ENCODE results near the gene WASHC4.
"Not testable (repeated sequence)": the region's sequence is repeated elsewhere in the genome, so short reads cannot be mapped to it uniquely, and the experiment has no call there.

DNA sequence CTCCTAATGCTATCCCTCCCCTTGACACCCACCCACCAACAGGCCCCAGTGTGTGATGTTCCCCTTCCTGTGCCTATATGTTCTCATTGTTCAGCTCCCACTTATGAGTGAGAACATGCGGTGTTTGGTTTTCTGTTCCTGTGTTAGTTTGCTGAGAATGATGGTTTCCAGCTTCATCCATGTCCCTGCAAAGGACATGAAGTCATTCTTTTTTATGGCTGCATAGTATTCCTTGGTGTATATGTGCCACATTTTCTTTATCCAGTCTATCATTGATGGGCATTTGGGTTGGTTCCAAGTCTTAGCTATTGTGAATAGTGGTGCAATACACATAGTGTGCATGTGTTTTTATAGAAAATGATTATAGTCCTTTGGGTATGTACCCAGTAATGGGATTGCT is 71.6 kb downstream of the WASHC4 start:
- TF ChIP-seq, protein P1, sequence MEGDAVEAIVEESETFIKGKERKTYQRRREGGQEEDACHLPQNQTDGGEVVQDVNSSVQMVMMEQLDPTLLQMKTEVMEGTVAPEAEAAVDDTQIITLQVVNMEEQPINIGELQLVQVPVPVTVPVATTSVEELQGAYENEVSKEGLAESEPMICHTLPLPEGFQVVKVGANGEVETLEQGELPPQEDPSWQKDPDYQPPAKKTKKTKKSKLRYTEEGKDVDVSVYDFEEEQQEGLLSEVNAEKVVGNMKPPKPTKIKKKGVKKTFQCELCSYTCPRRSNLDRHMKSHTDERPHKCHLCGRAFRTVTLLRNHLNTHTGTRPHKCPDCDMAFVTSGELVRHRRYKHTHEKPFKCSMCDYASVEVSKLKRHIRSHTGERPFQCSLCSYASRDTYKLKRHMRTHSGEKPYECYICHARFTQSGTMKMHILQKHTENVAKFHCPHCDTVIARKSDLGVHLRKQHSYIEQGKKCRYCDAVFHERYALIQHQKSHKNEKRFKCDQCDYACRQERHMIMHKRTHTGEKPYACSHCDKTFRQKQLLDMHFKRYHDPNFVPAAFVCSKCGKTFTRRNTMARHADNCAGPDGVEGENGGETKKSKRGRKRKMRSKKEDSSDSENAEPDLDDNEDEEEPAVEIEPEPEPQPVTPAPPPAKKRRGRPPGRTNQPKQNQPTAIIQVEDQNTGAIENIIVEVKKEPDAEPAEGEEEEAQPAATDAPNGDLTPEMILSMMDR (IDR thresholded peaks at IDR 0.05; ENCODE audit: extremely low read depth in 1 of 2, insufficient read depth in 1 of 2, low read depth in 1 of 2, low read length in 2 of 2), result not testable (repeated sequence)
- TF ChIP-seq MAX (IDR thresholded peaks at IDR 0.05; ENCODE audit: insufficient read depth, insufficient read length); POLR2A (IDR thresholded peaks at IDR 0.05; ENCODE audit: low read depth, low read length); POLR2AphosphoS5 (IDR thresholded peaks at IDR 0.05; ENCODE audit: insufficient read depth, low read depth, low read length); JUN (IDR thresholded peaks at IDR 0.05; ENCODE audit: borderline replicate concordance, insufficient read depth, insufficient read length, low read depth); MYC (IDR thresholded peaks at IDR 0.05; ENCODE audit: low read depth, low read length); FOS (IDR thresholded peaks at IDR 0.05; ENCODE audit: borderline replicate concordance, insufficient read depth, low read length); EZH2 (IDR thresholded peaks at IDR 0.05; ENCODE audit: borderline replicate concordance, low read depth, low read length, severe bottlenecking): not testable (repeated sequence)
